ENCODE results near the gene CD4.

- TF ChIP-seq, protein P1, sequence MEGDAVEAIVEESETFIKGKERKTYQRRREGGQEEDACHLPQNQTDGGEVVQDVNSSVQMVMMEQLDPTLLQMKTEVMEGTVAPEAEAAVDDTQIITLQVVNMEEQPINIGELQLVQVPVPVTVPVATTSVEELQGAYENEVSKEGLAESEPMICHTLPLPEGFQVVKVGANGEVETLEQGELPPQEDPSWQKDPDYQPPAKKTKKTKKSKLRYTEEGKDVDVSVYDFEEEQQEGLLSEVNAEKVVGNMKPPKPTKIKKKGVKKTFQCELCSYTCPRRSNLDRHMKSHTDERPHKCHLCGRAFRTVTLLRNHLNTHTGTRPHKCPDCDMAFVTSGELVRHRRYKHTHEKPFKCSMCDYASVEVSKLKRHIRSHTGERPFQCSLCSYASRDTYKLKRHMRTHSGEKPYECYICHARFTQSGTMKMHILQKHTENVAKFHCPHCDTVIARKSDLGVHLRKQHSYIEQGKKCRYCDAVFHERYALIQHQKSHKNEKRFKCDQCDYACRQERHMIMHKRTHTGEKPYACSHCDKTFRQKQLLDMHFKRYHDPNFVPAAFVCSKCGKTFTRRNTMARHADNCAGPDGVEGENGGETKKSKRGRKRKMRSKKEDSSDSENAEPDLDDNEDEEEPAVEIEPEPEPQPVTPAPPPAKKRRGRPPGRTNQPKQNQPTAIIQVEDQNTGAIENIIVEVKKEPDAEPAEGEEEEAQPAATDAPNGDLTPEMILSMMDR (IDR thresholded peaks at IDR 0.05) = no peak
- TF ChIP-seq POLR2A (IDR thresholded peaks at IDR 0.05) (no peak), EP300 (IDR thresholded peaks at IDR 0.05) (no peak)
These were observed 29.6 kb upstream of the CD4 start for GRCh38 chr12:6759741-6760140.
